ENCODE measurements around the gene AUTS2. TPM values are rescaled to one million over a fixed set of nuclear protein-coding genes. Genes with fewer than 3 reads are reported as not detected.

Gene AUTS2
- polyA plus RNA-seq, 4 donors = 69.8 to 109 (median 76.8) TPM

DNA sequence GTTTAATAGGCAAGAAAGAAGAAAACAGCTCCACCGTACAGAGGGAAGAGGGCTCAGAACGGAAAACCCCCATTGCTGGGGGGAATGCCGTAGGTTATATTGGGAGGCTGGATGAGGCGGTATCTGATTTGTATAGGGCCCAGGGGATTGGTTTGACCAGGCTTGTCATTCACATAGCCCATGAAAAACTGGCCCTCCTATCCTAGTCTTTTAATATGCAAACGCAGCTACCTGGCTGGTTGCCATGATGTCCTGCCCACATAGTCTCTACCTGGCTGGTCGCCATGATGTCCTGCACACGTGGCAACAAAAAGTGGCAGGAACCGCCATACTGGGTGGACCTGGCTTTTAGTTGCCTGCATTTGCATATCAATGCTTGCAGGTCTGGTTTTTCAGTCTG lies 84.7 kb downstream of the AUTS2 start:
- no peak for DNase-seq (ENCODE audit: low read depth in 4 of 4, low spot score in 3 of 4)

DNA sequence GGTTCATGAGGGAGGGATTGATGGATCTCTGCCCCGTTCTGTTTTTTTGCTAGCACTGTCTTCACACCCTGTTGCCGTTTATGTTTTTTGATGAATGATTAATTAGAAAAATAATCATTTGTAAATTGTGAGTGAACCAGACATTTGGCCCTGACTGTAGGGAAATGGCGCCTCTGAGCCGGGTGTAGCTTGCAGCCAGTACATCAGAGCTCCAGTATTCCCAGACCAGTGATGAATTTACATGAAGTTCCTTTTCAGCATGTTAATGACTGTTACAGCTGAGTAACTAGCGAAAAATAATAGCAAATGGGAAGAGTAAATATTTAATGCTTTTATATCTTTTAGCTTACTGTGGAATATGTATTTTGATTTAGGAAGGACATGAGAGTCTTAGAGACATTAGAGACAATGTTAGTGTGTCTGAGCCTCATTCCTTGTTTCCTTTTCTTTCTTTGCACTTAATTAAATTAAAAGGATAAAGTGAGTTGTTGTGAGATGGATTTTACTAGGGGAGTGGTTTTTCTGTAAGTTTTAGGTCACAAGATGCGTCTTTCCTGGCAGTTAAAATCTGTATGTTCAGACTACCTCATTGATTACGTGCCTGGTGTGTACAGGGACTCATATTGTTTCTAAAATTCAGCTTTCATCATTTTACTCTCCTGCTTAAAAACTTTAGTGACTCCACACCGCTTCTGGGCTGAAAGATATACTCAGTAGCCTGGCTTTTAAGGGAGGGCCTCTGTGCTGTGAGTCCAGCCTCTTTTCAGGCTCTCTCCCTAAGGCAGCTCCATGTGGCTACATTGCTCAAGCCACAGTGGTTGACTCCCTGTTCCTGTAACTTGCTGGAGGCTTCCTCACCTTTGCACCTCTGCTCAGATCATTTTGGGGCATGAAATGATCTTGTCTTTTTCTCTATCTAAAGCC lies 86.4 kb downstream of the AUTS2 start:
- no peak for DNase-seq (ENCODE audit: low read depth in 4 of 4, low spot score in 3 of 4)

GRCh38 chr7:69685293-69685631 lies 87.0 kb downstream of the AUTS2 start:
- no peak for DNase-seq (ENCODE audit: low read depth in 4 of 4, low spot score in 3 of 4)

- no peak for DNase-seq (ENCODE audit: low read depth in 4 of 4, low spot score in 3 of 4)
Observed at GRCh38 chr7:69686366-69686765, 88.1 kb downstream of the AUTS2 start.

DNA sequence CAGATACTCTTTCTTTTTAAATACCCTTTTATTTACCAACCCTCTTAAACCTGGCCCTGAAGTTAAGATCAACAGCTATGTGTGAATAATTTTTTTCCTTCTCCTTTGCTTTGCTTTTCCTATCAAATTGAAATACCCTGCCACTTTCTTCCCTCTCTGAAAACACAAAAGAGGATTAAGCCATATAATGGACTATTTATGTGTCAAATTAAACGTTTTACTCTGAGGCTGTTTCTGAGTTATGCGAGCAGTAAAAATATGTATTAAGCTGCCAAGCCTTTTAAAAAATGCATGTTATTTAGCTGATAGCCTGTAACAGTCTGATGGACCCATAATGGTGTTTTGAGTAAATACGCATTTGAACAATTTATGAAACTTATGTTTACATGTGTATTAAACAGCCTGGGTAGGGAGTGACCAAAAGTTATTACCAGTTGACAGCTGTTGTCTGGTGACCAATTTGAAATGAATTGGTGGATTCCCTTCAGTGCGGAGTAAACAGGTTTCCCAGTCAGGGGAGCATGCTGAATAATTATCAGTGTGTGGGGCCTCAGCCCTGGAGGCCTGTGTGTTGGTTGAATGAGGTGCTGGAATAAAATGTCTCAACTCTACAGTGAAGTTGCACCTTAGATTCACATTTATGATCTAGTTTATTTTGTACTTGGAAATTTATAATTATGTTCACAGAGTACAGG lies 89.6 kb downstream of the AUTS2 start:
- no peak for DNase-seq (ENCODE audit: low read depth in 4 of 4, low spot score in 3 of 4)

GRCh38 chr7:69690329-69690728 lies 92.1 kb downstream of the AUTS2 start:
- DNase-seq (ENCODE audit: low read depth in 4 of 4, low spot score in 3 of 4) = no peak

GRCh38 chr7:69691327-69691726 lies 93.1 kb downstream of the AUTS2 start:
- DNase-seq (ENCODE audit: low read depth in 4 of 4, low spot score in 3 of 4) = no peak

- no peak for DNase-seq (ENCODE audit: low read depth in 4 of 4, low spot score in 3 of 4)
Observed at GRCh38 chr7:69691734-69692133, 93.5 kb downstream of the AUTS2 start.

DNA sequence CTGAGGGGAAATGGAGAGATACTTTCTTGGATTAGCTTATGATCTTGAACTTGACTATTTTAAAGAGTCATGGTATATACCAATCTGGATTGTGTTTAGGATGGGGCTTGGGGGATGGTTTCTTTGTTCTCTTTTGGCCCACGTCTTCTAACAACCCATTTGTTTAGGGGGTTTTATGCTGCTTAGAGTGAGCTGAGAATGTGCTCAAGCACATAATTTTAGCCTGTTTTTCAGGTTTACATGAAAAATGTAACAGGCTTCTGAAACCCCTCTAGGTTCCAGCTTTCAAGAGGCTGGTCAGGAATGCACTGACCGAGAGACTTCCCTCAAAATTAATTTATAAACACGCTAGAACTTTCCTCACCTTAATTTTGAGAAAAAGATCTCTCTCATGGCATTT lies 94.3 kb downstream of the AUTS2 start:
- DNase-seq (ENCODE audit: low read depth in 4 of 4, low spot score in 3 of 4) = no peak

GRCh38 chr7:69693042-69693441 lies 94.8 kb downstream of the AUTS2 start:
- DNase-seq (ENCODE audit: low read depth in 4 of 4, low spot score in 3 of 4) = no peak

DNA sequence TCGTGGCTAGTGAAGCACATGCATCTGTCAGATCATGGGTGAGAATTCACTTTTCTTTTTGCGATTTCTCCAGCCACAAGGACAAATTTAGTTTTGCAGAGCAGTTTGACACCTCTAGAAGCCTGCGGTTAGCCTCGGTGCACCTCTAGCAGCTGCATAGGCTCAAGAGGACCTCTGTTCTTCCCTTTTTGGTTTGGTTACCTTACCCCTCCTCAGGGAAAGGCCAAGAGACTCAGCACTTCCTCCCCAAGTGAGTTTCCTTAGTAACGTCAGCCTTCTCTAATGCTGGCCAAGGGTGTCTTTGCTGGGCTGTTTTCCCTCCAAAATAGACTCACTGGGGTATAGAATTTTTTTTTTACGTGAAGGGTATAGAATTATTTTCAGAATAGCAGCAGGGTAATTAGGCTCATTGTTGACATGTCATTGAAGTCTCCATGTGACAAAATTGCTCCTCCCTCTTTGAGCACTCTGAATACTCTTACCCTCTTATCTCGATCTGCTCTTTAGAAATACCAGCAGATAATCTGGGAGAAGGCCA lies 97.8 kb downstream of the AUTS2 start:
- DNase-seq (ENCODE audit: low read depth in 4 of 4, low spot score in 3 of 4) = no peak

DNA sequence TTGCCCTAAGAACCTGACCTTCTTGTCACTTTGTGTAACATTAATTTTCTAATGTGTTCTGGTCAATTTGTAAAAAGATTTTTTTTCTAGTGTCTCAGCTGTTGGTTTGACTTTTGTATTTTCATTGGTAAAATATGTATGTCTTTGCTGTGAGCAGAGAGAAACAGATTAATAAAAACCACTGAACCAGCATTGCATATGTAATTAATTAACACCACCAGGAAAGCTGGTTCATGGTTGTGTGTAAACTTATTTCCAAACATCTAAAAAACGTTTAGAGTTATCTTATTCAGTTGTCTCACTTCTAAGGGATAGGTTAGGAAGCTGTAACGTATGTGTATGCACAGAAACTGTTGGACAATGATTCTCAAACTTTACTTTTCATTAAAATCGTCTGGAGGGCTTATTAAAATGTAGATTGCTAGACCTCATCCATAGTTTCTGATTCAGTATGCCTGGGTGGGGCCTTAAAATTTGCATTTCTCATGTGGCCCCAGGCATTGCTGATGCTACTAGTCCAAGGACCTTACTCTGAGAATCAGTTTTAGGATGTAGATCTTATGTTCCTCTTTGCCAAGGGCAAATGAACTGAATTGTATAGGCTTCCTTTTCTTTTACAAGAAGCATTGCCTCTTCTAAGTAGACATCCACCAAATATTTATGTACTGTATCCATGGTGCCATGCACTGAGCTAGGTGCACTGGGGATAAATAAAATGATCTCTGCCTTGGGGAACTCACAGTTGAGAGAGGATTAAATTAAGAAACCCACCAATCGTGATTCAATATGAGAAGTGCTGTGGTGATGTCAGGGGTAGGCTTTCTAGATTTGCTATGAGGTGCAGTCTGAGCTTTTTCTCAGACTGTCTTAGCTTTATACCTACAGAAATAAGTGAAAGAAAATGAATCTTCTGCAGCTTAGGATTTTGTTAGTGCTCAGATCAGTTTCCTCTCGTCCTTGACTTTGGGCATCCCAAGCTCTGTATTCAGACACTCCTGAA lies 98.7 kb downstream of the AUTS2 start:
- no peak for DNase-seq (ENCODE audit: low read depth in 4 of 4, low spot score in 3 of 4)

DNA sequence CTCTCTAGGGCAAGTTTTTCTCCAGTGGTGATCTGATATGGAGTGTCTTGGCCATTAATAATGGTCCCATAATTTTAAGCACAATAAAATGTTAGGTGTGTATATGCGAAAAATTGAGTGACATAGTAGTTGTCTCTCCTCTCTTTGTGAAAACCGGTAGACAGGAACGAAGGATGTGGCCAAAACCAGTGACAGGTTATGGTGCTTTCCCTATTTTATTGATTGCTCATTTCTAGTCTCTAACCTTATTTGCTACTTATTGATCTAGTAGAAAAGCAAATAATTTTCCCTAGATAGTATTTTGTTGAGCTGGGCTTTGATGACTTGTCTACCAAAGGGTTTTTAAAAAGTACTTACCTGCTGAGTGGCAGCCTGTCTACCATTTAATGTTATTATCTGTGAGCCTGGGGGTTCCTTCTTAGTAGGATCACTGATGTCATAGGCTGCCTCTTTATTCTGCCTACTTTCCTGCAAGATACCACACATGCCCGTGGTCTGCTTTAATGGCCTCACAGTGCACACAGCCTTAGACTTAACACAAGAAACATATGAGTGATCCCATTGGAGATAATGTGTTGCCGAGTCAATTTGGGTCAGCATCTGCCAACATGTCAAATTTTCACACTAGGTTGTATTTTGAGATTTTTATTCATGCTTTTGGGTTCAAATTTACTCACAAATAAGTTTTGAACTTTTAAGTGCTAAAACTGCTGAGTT lies 100.0 kb downstream of the AUTS2 start:
- no peak for DNase-seq (ENCODE audit: low read depth in 4 of 4, low spot score in 3 of 4)

- no peak for DNase-seq (ENCODE audit: low read depth in 4 of 4, low spot score in 3 of 4)
Observed at GRCh38 chr7:69699931-69700330, 101.7 kb downstream of the AUTS2 start.

DNA sequence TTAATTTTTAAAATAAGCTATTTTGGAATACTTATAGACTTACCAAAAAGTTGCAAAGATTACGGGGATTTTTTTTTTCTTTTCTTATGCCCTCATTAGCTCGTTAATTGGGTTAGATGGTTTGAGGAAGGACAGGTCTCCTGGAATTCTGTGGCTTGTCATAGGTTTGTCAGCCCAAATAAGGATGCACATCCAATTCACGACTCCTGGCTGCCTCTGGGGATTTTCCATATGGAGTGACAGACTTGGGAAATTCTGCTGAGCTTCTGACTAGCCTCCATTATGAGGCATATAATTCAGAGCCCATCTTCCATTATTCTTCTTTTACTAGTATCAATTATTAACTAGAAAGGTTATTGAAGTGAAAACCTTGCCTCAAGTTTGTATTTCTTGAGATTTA lies 102.1 kb downstream of the AUTS2 start:
- DNase-seq (ENCODE audit: low read depth in 4 of 4, low spot score in 3 of 4) = no peak

- DNase-seq (ENCODE audit: low read depth in 4 of 4, low spot score in 3 of 4) = no peak
Observed at GRCh38 chr7:69701288-69701687, 103.0 kb downstream of the AUTS2 start.

DNA sequence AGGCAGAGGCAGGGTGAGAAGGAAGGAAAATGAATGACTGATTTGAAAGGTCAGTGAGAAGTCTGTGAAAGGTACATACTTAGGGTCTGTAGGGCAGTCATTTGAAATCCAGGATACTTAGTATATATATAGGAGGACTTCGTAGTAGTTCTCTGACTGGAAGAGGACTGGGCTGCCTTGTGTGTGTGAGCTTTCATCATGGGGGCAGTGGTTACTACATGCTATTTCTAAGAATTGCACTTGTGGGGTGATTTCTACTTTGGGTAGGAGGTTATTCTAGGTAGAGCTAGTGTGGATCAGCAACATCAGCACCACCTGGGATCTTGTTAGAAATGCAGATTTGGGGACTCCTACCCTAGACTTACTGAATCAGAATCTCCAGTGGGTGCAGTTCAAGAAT lies 104.1 kb downstream of the AUTS2 start:
- DNase-seq (ENCODE audit: low read depth in 4 of 4, low spot score in 3 of 4) = no peak

DNA sequence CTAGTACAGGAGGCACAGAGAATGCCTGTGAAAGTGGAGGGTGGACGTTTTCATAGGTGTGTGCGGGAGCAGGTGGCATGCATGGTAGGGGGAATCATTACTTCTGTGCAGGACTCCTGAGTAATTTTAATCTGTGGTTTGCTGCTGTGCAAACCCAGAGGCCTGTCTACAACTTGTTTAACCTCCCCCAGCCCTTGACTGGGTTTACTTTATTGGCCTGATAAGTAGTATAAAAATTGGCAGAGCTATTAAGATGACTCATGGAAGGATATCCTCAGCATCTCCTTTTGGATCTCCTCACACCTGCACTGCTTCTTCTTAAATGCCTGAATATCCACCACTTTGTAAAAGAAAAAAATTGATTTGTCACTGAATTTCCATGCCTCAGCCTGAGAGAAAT lies 104.8 kb downstream of the AUTS2 start:
- no peak for DNase-seq (ENCODE audit: low read depth in 4 of 4, low spot score in 3 of 4)

DNA sequence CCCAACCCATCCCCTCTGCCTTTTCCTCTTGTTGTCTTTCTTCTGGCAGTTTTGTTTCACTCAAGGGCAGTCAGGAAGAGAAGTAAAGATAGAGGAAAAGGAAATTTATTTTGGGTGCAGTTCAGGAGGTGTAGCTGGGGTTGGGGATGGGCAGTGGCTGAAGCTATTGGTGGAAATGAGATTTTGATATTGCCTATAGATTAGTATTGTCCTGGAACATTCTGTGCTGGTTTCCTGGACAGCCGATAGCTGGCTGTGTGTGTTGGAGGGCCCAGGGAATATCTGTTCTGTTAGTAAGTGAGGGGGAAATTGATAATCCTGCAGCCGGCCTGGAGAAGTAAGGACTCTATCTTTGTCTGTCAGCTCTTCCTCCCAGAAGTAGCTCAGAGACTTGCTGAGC lies 107.8 kb downstream of the AUTS2 start:
- DNase-seq (ENCODE audit: low read depth in 4 of 4, low spot score in 3 of 4) = no peak

GRCh38 chr7:69708857-69709256 lies 110.6 kb downstream of the AUTS2 start:
- no peak for DNase-seq (ENCODE audit: low read depth in 4 of 4, low spot score in 3 of 4)

Measured in left renal pelvis (tissue), 4 donors.